Measurements from ENCODE around the gene MPZL1.

- TF ChIP-seq MAX (IDR thresholded peaks at IDR 0.05) (no peak), CTCF (IDR thresholded peaks at IDR 0.05 in 2 of 3, conservative IDR thresholded peaks at IDR 0.05 in 1 of 3; ENCODE audit: borderline replicate concordance in 1 of 3, insufficient read depth in 1 of 3, low read depth in 2 of 3, low read length in 2 of 3) (no peak), ZBTB33 (IDR thresholded peaks at IDR 0.05; ENCODE audit: extremely low read depth, insufficient replicate concordance, low read length) (peak; percentile 26)
Measured at GRCh38 chr1:167714439-167715156, 7.2 kb upstream of the MPZL1 start.
